ENCODE data around the gene TTLL10. TPM values are rescaled to one million over a fixed set of nuclear protein-coding genes. Genes with fewer than 3 reads are reported as not detected.

Gene TTLL10
- total and polyA plus RNA-seq, 2 of the 4 experiments (the other 2 are of a cell fraction), result not detected

- H3K4me1 ChIP-seq (ENCODE audit: control insufficient read depth, insufficient read depth, low read length), result peaks cover 26% of the 10 kb centered on the region
- H4K20me1 ChIP-seq (ENCODE audit: insufficient read depth, low read length), result peaks cover 16% of the 10 kb centered on the region
- POLR2A ChIA-PET (ENCODE audit: unreplicated experiment), result no interaction called here
- H4K5ac ChIP-seq (ENCODE audit: low read depth, low read length), result no peak overlapping the region
- no TSS peak for BruUV-seq (replicated peaks)
- H3K9me3 ChIP-seq (ENCODE audit: control insufficient read depth, insufficient read depth, low read length), result peaks cover 3% of the 10 kb centered on the region
- H3K79me1 ChIP-seq (ENCODE audit: low read depth in 1 of 2, low read length in 2 of 2), result peaks cover 12 to 64% of the 10 kb centered on the region in 2 experiments; a peak in 3 of 4 replicates
- intact Hi-C loops (cut with micrococcal nuclease), result loop anchor here (5.0 kb wide), 1 partner anchor 251 kb away; the partner anchor contains the start of gene PERM1
- no peak overlapping the region for H2AK5ac ChIP-seq (ENCODE audit: low read depth, low read length)
- no peak overlapping the region for H3K4me3 ChIP-seq (ENCODE audit: insufficient read depth, low read depth, low read length)
- 94% methylated on average over 8 of the region's 15 CpGs; no CpG with 5 or more reads in 1 of the 2 experiments for WGBS, 2 experiments (ENCODE audit: extremely low coverage in 2 of 2, insufficient read length in 1 of 2)
- no peak overlapping the region for H2BK120ac ChIP-seq (ENCODE audit: low read depth, low read length)
- H3K14ac ChIP-seq (replicated peaks; ENCODE audit: low read depth, low read length), result no peak overlapping the region
- H2BK5ac ChIP-seq (ENCODE audit: low read depth, low read length, poor library complexity, severe bottlenecking), result no peak overlapping the region
- H4K91ac ChIP-seq (ENCODE audit: insufficient read depth, low read depth, low read length), result no peak overlapping the region
- H3K18ac ChIP-seq (ENCODE audit: low read depth, low read length), result no peak overlapping the region
- no peak overlapping the region for H3K4ac ChIP-seq (ENCODE audit: low read depth, low read length)
- ATAC-seq (ENCODE audit: low read depth), result no peak
- TF ChIP-seq RCOR1 (IDR thresholded peaks at IDR 0.05; ENCODE audit: insufficient replicate concordance, low read length), result no peak
- no peak for TF ChIP-seq MAZ (IDR thresholded peaks at IDR 0.05; ENCODE audit: borderline replicate concordance, low read depth, low read length)
- TF ChIP-seq RAD21 (IDR thresholded peaks at IDR 0.05; ENCODE audit: low read length), result no peak
- TF ChIP-seq MXI1 (IDR thresholded peaks at IDR 0.05; ENCODE audit: borderline replicate concordance, low read depth, low read length), result no peak
- no peak for TF ChIP-seq ELK1 (IDR thresholded peaks at IDR 0.05; ENCODE audit: borderline replicate concordance, low read depth, low read length)
- no peak for TF ChIP-seq RFX5 (IDR thresholded peaks at IDR 0.05; ENCODE audit: low read depth, low read length)
- TF ChIP-seq USF2 (IDR thresholded peaks at IDR 0.05; ENCODE audit: low read depth, low read length), result no peak
- TF ChIP-seq NFE2L2 (IDR thresholded peaks at IDR 0.05; ENCODE audit: low read depth, low read length), result no peak
- TF ChIP-seq MAFK (IDR thresholded peaks at IDR 0.05; ENCODE audit: low read depth, low read length), result no peak
- no peak for TF ChIP-seq SMC3 (IDR thresholded peaks at IDR 0.05; ENCODE audit: low read depth, low read length)
- no peak for TF ChIP-seq BHLHE40 (IDR thresholded peaks at IDR 0.05; ENCODE audit: low read depth, low read length)
- no peak for TF ChIP-seq CHD1 (IDR thresholded peaks at IDR 0.05; ENCODE audit: low read depth, low read length)
- no peak for TF ChIP-seq FOS (IDR thresholded peaks at IDR 0.05; ENCODE audit: low read depth, low read length)
- no peak for TF ChIP-seq CEBPB (IDR thresholded peaks at IDR 0.05; ENCODE audit: low read depth, low read length)
- TF ChIP-seq, protein P1, sequence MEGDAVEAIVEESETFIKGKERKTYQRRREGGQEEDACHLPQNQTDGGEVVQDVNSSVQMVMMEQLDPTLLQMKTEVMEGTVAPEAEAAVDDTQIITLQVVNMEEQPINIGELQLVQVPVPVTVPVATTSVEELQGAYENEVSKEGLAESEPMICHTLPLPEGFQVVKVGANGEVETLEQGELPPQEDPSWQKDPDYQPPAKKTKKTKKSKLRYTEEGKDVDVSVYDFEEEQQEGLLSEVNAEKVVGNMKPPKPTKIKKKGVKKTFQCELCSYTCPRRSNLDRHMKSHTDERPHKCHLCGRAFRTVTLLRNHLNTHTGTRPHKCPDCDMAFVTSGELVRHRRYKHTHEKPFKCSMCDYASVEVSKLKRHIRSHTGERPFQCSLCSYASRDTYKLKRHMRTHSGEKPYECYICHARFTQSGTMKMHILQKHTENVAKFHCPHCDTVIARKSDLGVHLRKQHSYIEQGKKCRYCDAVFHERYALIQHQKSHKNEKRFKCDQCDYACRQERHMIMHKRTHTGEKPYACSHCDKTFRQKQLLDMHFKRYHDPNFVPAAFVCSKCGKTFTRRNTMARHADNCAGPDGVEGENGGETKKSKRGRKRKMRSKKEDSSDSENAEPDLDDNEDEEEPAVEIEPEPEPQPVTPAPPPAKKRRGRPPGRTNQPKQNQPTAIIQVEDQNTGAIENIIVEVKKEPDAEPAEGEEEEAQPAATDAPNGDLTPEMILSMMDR (conservative IDR thresholded peaks at IDR 0.05; ENCODE audit: low read depth, low read length), result no peak
- TF ChIP-seq POLR2A (IDR thresholded peaks at IDR 0.05; ENCODE audit: low read depth, low read length), result no peak
- peak overlapping the region; percentile 95 for H2AK9ac ChIP-seq (replicated peaks; ENCODE audit: low read depth, low read length, poor library complexity)
- H4K8ac ChIP-seq (ENCODE audit: low read depth in 2 of 2, low read length in 2 of 2), result no peak overlapping the region
- H3K27me3 ChIP-seq (ENCODE audit: control insufficient read depth, insufficient read depth, low read length), result no peaks in the 10 kb centered on the region
- in situ Hi-C loops (cut with MboI; ENCODE audit: low sequenced_read_pairs), result no loop called here
- no peak overlapping the region for H3K4me2 ChIP-seq (ENCODE audit: low read depth, low read length)
- H3K27ac ChIP-seq (ENCODE audit: insufficient read depth, low read length), result no peak overlapping the region
- DNase-seq, result no peak
- peaks cover 6% of the 10 kb centered on the region for H3K9me1 ChIP-seq (ENCODE audit: insufficient read depth, low read length)
- H3K56ac ChIP-seq (ENCODE audit: extremely low read depth, insufficient read depth, low read length), result no peak overlapping the region
- dilution Hi-C loops (cut with HindIII; ENCODE audit: low sequenced_read_pairs, unreplicated experiment), result no loop called here
- H3K23ac ChIP-seq (ENCODE audit: low read depth, low read length), result no peak overlapping the region
- CTCF ChIA-PET, result no interaction called here
- no peak overlapping the region for H2BK20ac ChIP-seq (ENCODE audit: low read depth, low read length)
- H2AFZ ChIP-seq (replicated peaks; ENCODE audit: low read length, poor library complexity), result no peak overlapping the region
- peaks cover 6% of the 10 kb centered on the region for H3K36me3 ChIP-seq (ENCODE audit: control insufficient read depth, insufficient read depth, low read length)
- no peak overlapping the region for H3K9ac ChIP-seq (ENCODE audit: low read depth, low read length)
- H2BK15ac ChIP-seq (ENCODE audit: low read depth, low read length), result no peak overlapping the region
Measured at GRCh38 chr1:1233567-1233892, 59.9 kb downstream of the TTLL10 start.
